GM10248 (cell line): Measurements from ENCODE around the gene RPL36.
A peak's percentile ranks its signal among the peaks of the same experiment; 100 is the strongest.

Experiments
- CTCF ChIA-PET: fragments of 300-600 bp; sonication (Branson Sonifier 250); formaldehyde crosslinking; extraction: SDS; loops from one replicate; lab custom pipeline; 2021; ENCODE audit warnings: antibody characterized with exemption; lab: Yijun Ruan, JAX
- POLR2A ChIA-PET: fragments of 350-650 bp; sonication (Branson Sonifier 250); formaldehyde crosslinking; extraction: SDS; loops from one replicate; lab custom pipeline; 2020; ENCODE audit warnings: antibody characterized with exemption; lab: Yijun Ruan, JAX
- DNase-seq: peaks from one replicate; pipeline ENCODE4 v3.0.0; 2012; ENCODE audit errors: extremely low spot score
- CTCF ChIP-seq: IDR thresholded peaks from 2 replicates; pipeline ENCODE4 v1.5.1; 2012; ENCODE audit warnings: mild to moderate bottlenecking, low read depth; ENCODE audit errors: extremely low read depth, missing control alignments, control extremely low read depth

The RPL36 gene

GRCh38 chr19:5676772-5677105, 13.4 kb upstream of the RPL36 start:
- ChIA-PET CTCF (interaction anchor here (0.7 to 5.5 kb wide), 2 partner anchors 11 to 12 kb away, joined by 3 to 32 read pairs; partner anchors contain the start of gene RPL36), POLR2A (interaction anchor here (1.0 to 1.1 kb wide), 2 partner anchors 10 to 13 kb away, joined by 3 to 4 read pairs; partner anchors contain the start of gene RPL36)
- no peak for DNase-seq
- TF ChIP-seq CTCF = no peak

GRCh38 chr19:5677136-5677535, 13.0 kb upstream of the RPL36 start:
- TF ChIP-seq CTCF = no peak
- ChIA-PET POLR2A (interaction anchor here (0.6 to 1.1 kb wide), 3 partner anchors 9 to 711 kb away, joined by 3 to 5 read pairs (median 4); partner anchors contain the start of gene RPL36), CTCF (interaction anchor here (0.7 to 5.5 kb wide), 2 partner anchors 11 kb away, joined by 3 to 32 read pairs; partner anchors contain the start of gene RPL36)
- no peak for DNase-seq

- ChIA-PET POLR2A (interaction anchor here (0.6 kb wide), 1 partner anchor 712 kb away, joined by 5 read pairs; no protein-coding TSS in a partner anchor), CTCF (interaction anchor here (0.7 to 5.5 kb wide), 2 partner anchors 11 kb away, joined by 3 to 32 read pairs; partner anchors contain the start of gene RPL36)
- DNase-seq = no peak
- TF ChIP-seq CTCF = no peak
These were observed 12.5 kb upstream of the RPL36 start for GRCh38 chr19:5677580-5677979.

- DNase-seq = no peak
- CTCF ChIA-PET = interaction anchor here (5.5 kb wide), 1 partner anchor 10 kb away, joined by 32 read pairs; the partner anchor contains the start of gene RPL36
- no peak for TF ChIP-seq CTCF
- POLR2A ChIA-PET = interaction anchor here (0.5 kb wide), 2 partner anchors 22 to 961 kb away, joined by 3 to 5 read pairs; no protein-coding TSS in a partner anchor
These were observed 11.9 kb upstream of the RPL36 start for GRCh38 chr19:5678071-5678718.

- CTCF ChIA-PET = interaction anchor here (5.5 kb wide), 1 partner anchor 9 kb away, joined by 32 read pairs; the partner anchor contains the start of gene RPL36
- TF ChIP-seq CTCF = no peak
- DNase-seq = peak; percentile 20
- POLR2A ChIA-PET = interaction anchor here (0.6 to 0.8 kb wide), 2 partner anchors 12 to 41 kb away, joined by 3 read pairs; partner anchors contain the start of gene CATSPERD
These were observed 10.6 kb upstream of the RPL36 start for GRCh38 chr19:5679289-5680083.

GRCh38 chr19:5680084-5680436, 10.0 kb upstream of the RPL36 start:
- DNase-seq = peak; percentile 22
- ChIA-PET CTCF (interaction anchor here (5.5 kb wide), 1 partner anchor 8 kb away, joined by 32 read pairs; the partner anchor contains the start of gene RPL36), POLR2A (interaction anchor here (0.6 to 0.8 kb wide), 2 partner anchors 11 to 41 kb away, joined by 3 read pairs; partner anchors contain the start of gene CATSPERD)
- no peak for TF ChIP-seq CTCF
